Stimulated activated CD8-positive, alpha-beta memory T cell treated with anti-CD3 and anti-CD28 coated beads, Interleukin-2, amount 100 ng/mL, for 48 hours (primary cell): ENCODE results near the gene HAUS3.
"Not testable (repeated sequence)": the region's sequence is repeated elsewhere in the genome, so short reads cannot be mapped to it uniquely, and the experiment has no call there.

Experiments
- DNase-seq, 2 donors: peaks; one replicate each; pipeline ENCODE4 v3.0.0-alpha.2; 2020; ENCODE audit warnings: low read depth in 2 of 2

Gene HAUS3

GRCh38 chr4:2251795-2252529 is 10.0 kb upstream of the HAUS3 start:
- DNase-seq, result no peak

GRCh38 chr4:2251073-2251794 is 9.3 kb upstream of the HAUS3 start:
- no peak for DNase-seq

- DNase-seq, result no peak
Observed at GRCh38 chr4:2250357-2251072, 8.6 kb upstream of the HAUS3 start.

- DNase-seq, result no peak
Observed at GRCh38 chr4:2249526-2250356, 7.8 kb upstream of the HAUS3 start.

GRCh38 chr4:2248821-2249261 is 6.9 kb upstream of the HAUS3 start:
- no peak for DNase-seq

- DNase-seq, result no peak
Observed at GRCh38 chr4:2248044-2248780, 6.3 kb upstream of the HAUS3 start.

- no peak for DNase-seq
Observed at GRCh38 chr4:2247128-2248043, 5.5 kb upstream of the HAUS3 start.

GRCh38 chr4:2246384-2247127 is 4.6 kb upstream of the HAUS3 start:
- DNase-seq, result no peak

GRCh38 chr4:2245787-2246275 is 3.9 kb upstream of the HAUS3 start:
- no peak for DNase-seq

GRCh38 chr4:2245057-2245786 is 3.3 kb upstream of the HAUS3 start:
- DNase-seq, result no peak

GRCh38 chr4:2243681-2244380 is 1.9 kb upstream of the HAUS3 start:
- no peak for DNase-seq

GRCh38 chr4:2241003-2241402 is 918 bp downstream of the HAUS3 start:
- no peak for DNase-seq

GRCh38 chr4:2236944-2237666 is 4.8 kb downstream of the HAUS3 start:
- no peak for DNase-seq

- no peak for DNase-seq
Observed at GRCh38 chr4:2231082-2231481, 10.8 kb downstream of the HAUS3 start.

GRCh38 chr4:2226261-2226660 is 15.7 kb downstream of the HAUS3 start:
- no peak for DNase-seq

GRCh38 chr4:2222838-2223237 is 19.1 kb downstream of the HAUS3 start:
- no peak for DNase-seq

- not testable (repeated sequence) for DNase-seq
Observed at GRCh38 chr4:2221378-2221777, 20.5 kb downstream of the HAUS3 start.
